Neural progenitor cell (in vitro differentiated cells): Measurements from ENCODE around the gene ELMO1.

Experiments used
- EZH2 ChIP-seq: fragments of 200-600 bp; sonication (generic); IDR thresholded peaks from 2 replicates; pipeline ENCODE4 v1.6.1; 2017; ENCODE audit warnings: antibody characterized with exemption, mild to moderate bottlenecking, moderate library complexity
- EZH2phosphoT487 ChIP-seq: fragments of 200-600 bp; sonication (generic); IDR thresholded peaks from 2 replicates; pipeline ENCODE4 v1.6.1; 2017; ENCODE audit warnings: antibody characterized with exemption
- TF ChIP-seq, protein P1 (sequence below): fragments of 200-600 bp; sonication (generic); IDR thresholded peaks from 2 replicates; pipeline ENCODE4 v1.5.1; 2017; ENCODE audit warnings: antibody characterized with exemption, mild to moderate bottlenecking

DNA sequence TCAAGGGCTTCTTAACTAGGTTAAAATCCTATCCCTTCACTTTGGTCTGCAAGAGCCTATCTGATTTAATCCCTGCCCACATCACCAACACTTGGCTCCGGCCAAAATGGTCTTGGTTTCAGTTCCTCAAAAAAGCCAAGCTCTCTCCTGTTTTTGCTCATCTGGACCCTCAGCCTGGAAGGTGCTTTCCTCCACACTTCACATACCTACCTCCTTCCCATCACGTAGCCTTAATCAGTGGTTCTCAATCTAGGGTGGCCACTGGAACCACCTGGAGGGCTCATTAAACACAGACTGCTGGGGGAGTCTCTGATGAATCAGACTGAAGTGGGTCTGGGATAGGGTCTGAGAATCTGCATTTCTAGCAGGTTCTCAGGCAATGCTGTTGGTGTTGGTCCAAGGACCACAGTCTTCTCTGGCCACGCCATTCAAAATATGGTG, 497.4 kb downstream of the ELMO1 start:
- no peak for TF ChIP-seq EZH2phosphoT487
- TF ChIP-seq, protein P1, sequence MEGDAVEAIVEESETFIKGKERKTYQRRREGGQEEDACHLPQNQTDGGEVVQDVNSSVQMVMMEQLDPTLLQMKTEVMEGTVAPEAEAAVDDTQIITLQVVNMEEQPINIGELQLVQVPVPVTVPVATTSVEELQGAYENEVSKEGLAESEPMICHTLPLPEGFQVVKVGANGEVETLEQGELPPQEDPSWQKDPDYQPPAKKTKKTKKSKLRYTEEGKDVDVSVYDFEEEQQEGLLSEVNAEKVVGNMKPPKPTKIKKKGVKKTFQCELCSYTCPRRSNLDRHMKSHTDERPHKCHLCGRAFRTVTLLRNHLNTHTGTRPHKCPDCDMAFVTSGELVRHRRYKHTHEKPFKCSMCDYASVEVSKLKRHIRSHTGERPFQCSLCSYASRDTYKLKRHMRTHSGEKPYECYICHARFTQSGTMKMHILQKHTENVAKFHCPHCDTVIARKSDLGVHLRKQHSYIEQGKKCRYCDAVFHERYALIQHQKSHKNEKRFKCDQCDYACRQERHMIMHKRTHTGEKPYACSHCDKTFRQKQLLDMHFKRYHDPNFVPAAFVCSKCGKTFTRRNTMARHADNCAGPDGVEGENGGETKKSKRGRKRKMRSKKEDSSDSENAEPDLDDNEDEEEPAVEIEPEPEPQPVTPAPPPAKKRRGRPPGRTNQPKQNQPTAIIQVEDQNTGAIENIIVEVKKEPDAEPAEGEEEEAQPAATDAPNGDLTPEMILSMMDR = no peak
- no peak for TF ChIP-seq EZH2
